Activated CD4-positive, alpha-beta T cell treated with anti-CD3 and anti-CD28 coated beads for 36 hours (primary cell): Measurements from ENCODE around the gene CNDP1. TPM values are rescaled to one million over a fixed set of nuclear protein-coding genes. Genes with fewer than 3 reads are reported as not detected.

Experiments
- ATAC-seq: fragments of 200-7000 bp; cut with Tn5 transposase; one replicate; pipeline ENCODE4 v1.10.0; 2021; ENCODE audit warnings: mild to moderate bottlenecking, moderate library complexity
- CTCF ChIA-PET: fragments of 350-600 bp; sonication (Branson Sonifier 250); formaldehyde crosslinking; loops from one replicate; lab custom pipeline; 2021; ENCODE audit warnings: antibody characterized with exemption; lab: Charles Lee
- POLR2A ChIA-PET: fragments of 350-600 bp; sonication (Branson Sonifier 250); formaldehyde crosslinking; loops from one replicate; lab custom pipeline; 2021; ENCODE audit warnings: antibody characterized with exemption, inconsistent platforms; lab: Charles Lee
- DNase-seq: peaks from one replicate; pipeline ENCODE4 v3.0.0-alpha.2; 2020
- H3K27ac Mint-ChIP-seq: one replicate; pipeline ENCODE4 v1.8.0; 2021; ENCODE audit warnings: mixed read lengths
- H3K27me3 Mint-ChIP-seq: one replicate; pipeline ENCODE4 v1.8.0; 2021; ENCODE audit warnings: mixed read lengths
- H3K36me3 Mint-ChIP-seq: one replicate; pipeline ENCODE4 v1.8.0; 2021; ENCODE audit warnings: low read depth, mixed read lengths
- H3K4me1 Mint-ChIP-seq: one replicate; pipeline ENCODE4 v1.8.0; 2021; ENCODE audit warnings: mixed read lengths
- H3K4me3 Mint-ChIP-seq: one replicate; pipeline ENCODE4 v1.8.0; 2021; ENCODE audit warnings: mild to moderate bottlenecking, moderate library complexity, mixed read lengths
- H3K9me3 Mint-ChIP-seq: one replicate; pipeline ENCODE4 v1.8.0; 2021; ENCODE audit warnings: low read depth, mixed read lengths
- intact Hi-C, 2 experiments: fragments of 100-400 bp; cut with DNase I in 1 of 2; cut with micrococcal nuclease in 1 of 2; formaldehyde crosslinking; loops; one replicate each; pipeline versions ENCODE4 v1.14.2 to v1.15.1; 2022 to 2024; cut with DNase I, micrococcal nuclease
- total RNA-seq, 2 experiments: library from RNA; stranded (reverse); gene quantifications; one replicate each; pipeline ENCODE4 v1.2.3, GENCODE V29; 2021

The CNDP1 gene
- total RNA-seq = not detected

GRCh38 chr18:74534150-74534969, at the start of gene CNDP1:
Gene CNDP1 (plus strand): TSS chr18:74534500. CDS start chr18:74534668, 168 bp downstream.
- H3K4me1 Mint-ChIP-seq = no peaks in the 10 kb centered on the region
- no peaks in the 10 kb centered on the region for H3K36me3 Mint-ChIP-seq
- no peaks in the 10 kb centered on the region for H3K9me3 Mint-ChIP-seq
- H3K27ac Mint-ChIP-seq = no peak within 1 kb of the TSS
- no peaks in the 10 kb centered on the region for H3K27me3 Mint-ChIP-seq
- ChIA-PET POLR2A (no interaction called here), CTCF (interaction anchor here (0.6 to 0.7 kb wide), 2 partner anchors 17 to 270 kb away, joined by 3 to 4 read pairs; no protein-coding TSS in a partner anchor)
- H3K4me3 Mint-ChIP-seq = no peak within 1 kb of the TSS
- DNase-seq = no peak
- ATAC-seq = no peak
- intact Hi-C loops = no loop called here

GRCh38 chr18:74486119-74486849, 48.0 kb upstream of the CNDP1 start:
- ChIA-PET POLR2A (no interaction called here), CTCF (interaction anchor here (0.6 kb wide), 1 partner anchor 70 kb away, joined by 3 read pairs; no protein-coding TSS in a partner anchor)
- intact Hi-C loops = no loop called here
- DNase-seq (no peak), ATAC-seq (no peak)
- Mint-ChIP-seq H3K27ac (no peak overlapping the region), H3K4me3 (no peak overlapping the region), H3K27me3 (no peaks in the 10 kb centered on the region), H3K9me3 (no peaks in the 10 kb centered on the region), H3K36me3 (no peaks in the 10 kb centered on the region), H3K4me1 (peaks cover 15% of the 10 kb centered on the region)

GRCh38 chr18:74488354-74488753, 45.9 kb upstream of the CNDP1 start:
- H3K4me3 Mint-ChIP-seq = no peak overlapping the region
- H3K4me1 Mint-ChIP-seq = peaks cover 15% of the 10 kb centered on the region
- CTCF ChIA-PET = no interaction called here
- H3K36me3 Mint-ChIP-seq = no peaks in the 10 kb centered on the region
- H3K27ac Mint-ChIP-seq = no peak overlapping the region
- no peaks in the 10 kb centered on the region for H3K27me3 Mint-ChIP-seq
- POLR2A ChIA-PET = no interaction called here
- no peaks in the 10 kb centered on the region for H3K9me3 Mint-ChIP-seq
- DNase-seq = no peak
- no peak for ATAC-seq
- intact Hi-C loops = no loop called here

GRCh38 chr18:74488864-74489263, 45.4 kb upstream of the CNDP1 start:
- Mint-ChIP-seq H3K9me3 (no peaks in the 10 kb centered on the region), H3K4me1 (peaks cover 18% of the 10 kb centered on the region), H3K4me3 (no peak overlapping the region), H3K36me3 (no peaks in the 10 kb centered on the region), H3K27me3 (no peaks in the 10 kb centered on the region), H3K27ac (no peak overlapping the region)
- intact Hi-C loops = no loop called here
- ATAC-seq (no peak), DNase-seq (no peak)
- ChIA-PET CTCF (no interaction called here), POLR2A (no interaction called here)

- Mint-ChIP-seq H3K4me1 (peaks cover 16% of the 10 kb centered on the region), H3K27me3 (no peaks in the 10 kb centered on the region), H3K36me3 (no peaks in the 10 kb centered on the region), H3K4me3 (no peak overlapping the region), H3K27ac (no peak overlapping the region), H3K9me3 (no peaks in the 10 kb centered on the region)
- CTCF ChIA-PET = no interaction called here
- ATAC-seq = no peak
- intact Hi-C loops = loop anchor here in 1 of 2 experiments (5.0 to 10.0 kb wide), 2 partner anchors 292 to 725 kb away; partner anchors contain the start of gene TSHZ1
- POLR2A ChIA-PET = no interaction called here
- DNase-seq = no peak
These were observed 44.6 kb upstream of the CNDP1 start for GRCh38 chr18:74489676-74490075.

- no peaks in the 10 kb centered on the region for H3K9me3 Mint-ChIP-seq
- H3K4me3 Mint-ChIP-seq = no peak overlapping the region
- peaks cover under 1% of the 10 kb centered on the region for H3K36me3 Mint-ChIP-seq
- ChIA-PET POLR2A (no interaction called here), CTCF (interaction anchor here (0.5 to 4.8 kb wide), 6 partner anchors 8 to 716 kb away, joined by 3 to 40 read pairs (median 4); no protein-coding TSS in a partner anchor)
- ATAC-seq = no peak
- intact Hi-C loops = loop anchor here in 1 of 2 experiments (5.0 to 10.0 kb wide), 2 partner anchors 295 to 723 kb away; partner anchors contain the start of gene TSHZ1
- no peak overlapping the region for H3K27ac Mint-ChIP-seq
- H3K27me3 Mint-ChIP-seq = no peaks in the 10 kb centered on the region
- peaks cover 7% of the 10 kb centered on the region for H3K4me1 Mint-ChIP-seq
- DNase-seq = no peak
These were observed 42.0 kb upstream of the CNDP1 start for GRCh38 chr18:74492259-74492658.

- peak; percentile 72 for DNase-seq
- Mint-ChIP-seq H3K9me3 (no peaks in the 10 kb centered on the region), H3K27ac (no peak overlapping the region), H3K36me3 (peaks cover 4% of the 10 kb centered on the region), H3K27me3 (no peaks in the 10 kb centered on the region), H3K4me1 (peaks cover 21% of the 10 kb centered on the region), H3K4me3 (no peak overlapping the region)
- peak; percentile 21 for ATAC-seq
- CTCF ChIA-PET = interaction anchor here (0.5 to 4.8 kb wide), 21 partner anchors 9 to 336 kb away, joined by 3 to 40 read pairs (median 3); no protein-coding TSS in a partner anchor
- intact Hi-C loops = loop anchor here (1.0 to 10.0 kb wide), 3 partner anchors 140 to 721 kb away; partner anchors contain the start of gene TSHZ1 (in 1 of the 2)
- POLR2A ChIA-PET = no interaction called here
These were observed 40.6 kb upstream of the CNDP1 start for GRCh38 chr18:74493689-74494088.

- no peak for ATAC-seq
- no peaks in the 10 kb centered on the region for H3K27me3 Mint-ChIP-seq
- peak overlapping the region; percentile 21 for H3K4me3 Mint-ChIP-seq
- ChIA-PET POLR2A (no interaction called here), CTCF (interaction anchor here (4.8 kb wide), 1 partner anchor 140 kb away, joined by 40 read pairs; no protein-coding TSS in a partner anchor)
- no peak overlapping the region for H3K27ac Mint-ChIP-seq
- DNase-seq = no peak
- peaks cover 27% of the 10 kb centered on the region for H3K4me1 Mint-ChIP-seq
- H3K36me3 Mint-ChIP-seq = peaks cover 5% of the 10 kb centered on the region
- no peaks in the 10 kb centered on the region for H3K9me3 Mint-ChIP-seq
- intact Hi-C loops = loop anchor here in 1 of 2 experiments (5.0 to 10.0 kb wide), 2 partner anchors 297 to 720 kb away; partner anchors contain the start of gene TSHZ1
These were observed 39.8 kb upstream of the CNDP1 start for GRCh38 chr18:74494514-74494913.

GRCh38 chr18:74495581-74496507, 38.5 kb upstream of the CNDP1 start, which contains the start of gene CNDP2:
Gene CNDP2 (plus strand): TSS chr18:74496363. CDS start chr18:74499974, 3,611 bp downstream.
- intact Hi-C loops = loop anchor here (1.0 to 10.0 kb wide), 10 partner anchors 101 to 1996 kb away; partner anchors contain the start of genes PTGR3 (in 1 of the 2), TIMM21 (in 1 of the 2), TSHZ1 (in 1 of the 2) and ZNF407 (in 1 of the 2)
- Mint-ChIP-seq H3K36me3 (peaks cover 16% of the 10 kb centered on the region), H3K27ac (peak within 1 kb of the TSS; percentile 100), H3K4me1 (peaks cover 37% of the 10 kb centered on the region), H3K27me3 (no peaks in the 10 kb centered on the region), H3K4me3 (peak within 1 kb of the TSS; percentile 81), H3K9me3 (no peaks in the 10 kb centered on the region)
- POLR2A ChIA-PET = interaction anchor here (1.0 to 1.4 kb wide), 3 partner anchors 11 to 105 kb away, joined by 3 to 4 read pairs (median 3); no protein-coding TSS in a partner anchor
- peak; percentile 100 for DNase-seq
- CTCF ChIA-PET = interaction anchor here (0.6 to 4.8 kb wide), 6 partner anchors 73 to 342 kb away, joined by 3 to 40 read pairs (median 3); no protein-coding TSS in a partner anchor
- ATAC-seq = peak; percentile 71
